HG02852 (cell line): ENCODE results near the gene SLC39A11.
"Not testable (repeated sequence)": the region's sequence is repeated elsewhere in the genome, so short reads cannot be mapped to it uniquely, and the experiment has no call there.

Source experiments
- ATAC-seq: cut with Tn5 transposase; IDR thresholded peaks from one replicate; pipeline ENCODE4 v1.9.1; 2021; ENCODE audit warnings: mild to moderate bottlenecking, moderate library complexity; ENCODE audit not compliant: unreplicated experiment

The SLC39A11 gene

GRCh38 chr17:72806011-72806410, 286.5 kb downstream of the SLC39A11 start:
- ATAC-seq: no peak

GRCh38 chr17:72804949-72805707, 287.4 kb downstream of the SLC39A11 start:
- no peak for ATAC-seq

GRCh38 chr17:72802726-72803125, 289.8 kb downstream of the SLC39A11 start:
- ATAC-seq: no peak

GRCh38 chr17:72797142-72797541, 295.3 kb downstream of the SLC39A11 start:
- ATAC-seq: no peak

- ATAC-seq: no peak
These were observed 296.5 kb downstream of the SLC39A11 start for GRCh38 chr17:72795941-72796340.

GRCh38 chr17:72794152-72794551, 298.3 kb downstream of the SLC39A11 start:
- ATAC-seq: no peak

GRCh38 chr17:72792771-72793170, 299.7 kb downstream of the SLC39A11 start:
- no peak for ATAC-seq

- no peak for ATAC-seq
These were observed 302.3 kb downstream of the SLC39A11 start for GRCh38 chr17:72790190-72790589.

- ATAC-seq: no peak
These were observed 302.8 kb downstream of the SLC39A11 start for GRCh38 chr17:72789711-72790110.

- no peak for ATAC-seq
These were observed 303.4 kb downstream of the SLC39A11 start for GRCh38 chr17:72788950-72789585.

GRCh38 chr17:72786209-72786608, 306.3 kb downstream of the SLC39A11 start:
- no peak for ATAC-seq

GRCh38 chr17:72782985-72783701, 309.3 kb downstream of the SLC39A11 start:
- ATAC-seq: no peak

- ATAC-seq: not testable (repeated sequence)
These were observed 310.1 kb downstream of the SLC39A11 start for GRCh38 chr17:72782437-72782836.

GRCh38 chr17:72778169-72779151, 314.0 kb downstream of the SLC39A11 start:
- no peak for ATAC-seq

- ATAC-seq: no peak
These were observed 316.6 kb downstream of the SLC39A11 start for GRCh38 chr17:72775919-72776318.

GRCh38 chr17:72775237-72775636, 317.3 kb downstream of the SLC39A11 start:
- ATAC-seq: no peak

- no peak for ATAC-seq
These were observed 318.3 kb downstream of the SLC39A11 start for GRCh38 chr17:72774236-72774635.

- not testable (repeated sequence) for ATAC-seq
These were observed 319.3 kb downstream of the SLC39A11 start for GRCh38 chr17:72773225-72773624.

- ATAC-seq: no peak
These were observed 320.1 kb downstream of the SLC39A11 start for GRCh38 chr17:72772331-72772821.

- no peak for ATAC-seq
These were observed 320.8 kb downstream of the SLC39A11 start for GRCh38 chr17:72771734-72772133.
